Neural progenitor cell (in vitro differentiated cells): Measurements from ENCODE around the gene ITPR1.

Source experiments
- EZH2 ChIP-seq: fragments of 200-600 bp; sonication (generic); IDR thresholded peaks from 2 replicates; pipeline ENCODE4 v1.6.1; 2017; ENCODE audit warnings: antibody characterized with exemption, mild to moderate bottlenecking, moderate library complexity
- TF ChIP-seq, protein P1 (sequence below): fragments of 200-600 bp; sonication (generic); IDR thresholded peaks from 2 replicates; pipeline ENCODE4 v1.5.1; 2017; ENCODE audit warnings: antibody characterized with exemption, mild to moderate bottlenecking

DNA sequence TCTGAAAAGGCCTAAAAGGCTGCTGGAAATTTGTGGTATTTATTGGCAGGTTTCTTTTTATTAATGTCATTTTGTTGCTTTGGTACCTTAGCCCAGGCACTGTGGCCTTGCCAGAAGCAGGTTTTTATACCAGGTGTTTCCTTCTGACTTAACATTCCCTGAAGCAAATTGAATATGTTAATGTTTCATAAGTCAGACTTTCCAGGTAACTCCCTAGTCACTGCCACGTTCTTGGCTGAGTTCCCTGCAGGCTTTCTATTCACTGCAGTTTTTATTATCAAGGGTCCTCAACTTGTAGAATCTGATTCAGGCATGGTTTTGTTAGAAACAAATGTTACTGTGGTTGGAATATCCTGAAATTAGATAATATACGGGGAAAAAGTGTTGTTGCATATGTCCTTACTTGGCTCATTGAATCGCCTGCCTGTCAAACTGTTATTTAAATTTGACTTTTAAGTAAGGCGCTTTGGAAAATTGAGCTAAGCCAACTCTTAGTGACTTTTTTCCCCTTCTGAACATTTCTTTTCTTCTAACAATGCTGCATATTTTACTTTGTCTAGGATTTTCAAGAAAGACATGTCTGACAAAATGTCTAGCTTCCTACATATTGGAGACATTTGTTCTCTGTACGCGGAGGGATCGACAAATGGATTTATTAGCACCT lies 22.9 kb downstream of the ITPR1 start:
- TF ChIP-seq, protein P1, sequence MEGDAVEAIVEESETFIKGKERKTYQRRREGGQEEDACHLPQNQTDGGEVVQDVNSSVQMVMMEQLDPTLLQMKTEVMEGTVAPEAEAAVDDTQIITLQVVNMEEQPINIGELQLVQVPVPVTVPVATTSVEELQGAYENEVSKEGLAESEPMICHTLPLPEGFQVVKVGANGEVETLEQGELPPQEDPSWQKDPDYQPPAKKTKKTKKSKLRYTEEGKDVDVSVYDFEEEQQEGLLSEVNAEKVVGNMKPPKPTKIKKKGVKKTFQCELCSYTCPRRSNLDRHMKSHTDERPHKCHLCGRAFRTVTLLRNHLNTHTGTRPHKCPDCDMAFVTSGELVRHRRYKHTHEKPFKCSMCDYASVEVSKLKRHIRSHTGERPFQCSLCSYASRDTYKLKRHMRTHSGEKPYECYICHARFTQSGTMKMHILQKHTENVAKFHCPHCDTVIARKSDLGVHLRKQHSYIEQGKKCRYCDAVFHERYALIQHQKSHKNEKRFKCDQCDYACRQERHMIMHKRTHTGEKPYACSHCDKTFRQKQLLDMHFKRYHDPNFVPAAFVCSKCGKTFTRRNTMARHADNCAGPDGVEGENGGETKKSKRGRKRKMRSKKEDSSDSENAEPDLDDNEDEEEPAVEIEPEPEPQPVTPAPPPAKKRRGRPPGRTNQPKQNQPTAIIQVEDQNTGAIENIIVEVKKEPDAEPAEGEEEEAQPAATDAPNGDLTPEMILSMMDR, result no peak
- no peak for TF ChIP-seq EZH2
